Astrocyte (in vitro differentiated cells and primary cell): Measurements from ENCODE around the gene ANKLE1. TPM values are rescaled to one million over a fixed set of nuclear protein-coding genes. Genes with fewer than 3 reads are reported as not detected.

Experiments
- DNase-seq: peaks from one replicate; pipeline ENCODE4 v3.0.0-alpha.2; 2010; ENCODE audit warnings: low read depth
- FAIRE-seq: peaks from 2 replicates; lab custom pipeline; 2011; peaks lifted over from hg19 to GRCh38; lab: Jason Lieb, UNC
- H2AFZ ChIP-seq: 2 replicates; pipeline ENCODE4 v1.6.0; 2012; ENCODE audit warnings: low read depth, low read length, inconsistent platforms
- H3K27ac ChIP-seq: 2 replicates; pipeline ENCODE4 v1.5.1; 2011; ENCODE audit warnings: low read depth, low read length, inconsistent platforms
- H3K27me3 ChIP-seq: 2 replicates; pipeline ENCODE4 v1.6.0; 2011; ENCODE audit warnings: low read length, inconsistent platforms; ENCODE audit not compliant: insufficient read depth
- H3K36me3 ChIP-seq: 2 replicates; pipeline ENCODE4 v1.5.1; 2011; ENCODE audit warnings: low read length, inconsistent platforms; ENCODE audit not compliant: insufficient read depth
- H3K4me1 ChIP-seq: 2 replicates; pipeline ENCODE4 v1.5.1; 2011; ENCODE audit warnings: low read length, inconsistent platforms; ENCODE audit not compliant: insufficient read depth
- H3K4me2 ChIP-seq: 2 replicates; pipeline ENCODE4 v1.6.0; 2012; ENCODE audit warnings: low read length, inconsistent platforms
- H3K4me3 ChIP-seq: 2 replicates; pipeline ENCODE4 v1.5.1; 2011; ENCODE audit warnings: low read depth, mild to moderate bottlenecking, low read length, inconsistent platforms; ENCODE audit not compliant: insufficient read depth
- H3K79me2 ChIP-seq: 2 replicates; pipeline ENCODE4 v1.6.0; 2012; ENCODE audit warnings: mild to moderate bottlenecking, low read length, inconsistent platforms; ENCODE audit not compliant: insufficient read depth
- H3K9ac ChIP-seq: 2 replicates; pipeline ENCODE4 v1.6.0; 2012; ENCODE audit warnings: mild to moderate bottlenecking, low read length, inconsistent platforms
- H3K9me3 ChIP-seq: 2 replicates; pipeline ENCODE4 v1.5.1; 2012; ENCODE audit warnings: low read depth, mild to moderate bottlenecking, low read length, inconsistent platforms; ENCODE audit not compliant: insufficient read depth
- H4K20me1 ChIP-seq: 2 replicates; pipeline ENCODE4 v1.6.0; 2012; ENCODE audit warnings: low read length, inconsistent platforms; ENCODE audit not compliant: insufficient read depth
- H3K27ac Mint-ChIP-seq: one replicate; pipeline ENCODE4 v1.8.0; 2021; ENCODE audit warnings: mild to moderate bottlenecking, mixed read lengths; ENCODE audit not compliant: unreplicated experiment
- H3K27me3 Mint-ChIP-seq: one replicate; pipeline ENCODE4 v1.8.0; 2021; ENCODE audit warnings: low read depth, mixed read lengths; ENCODE audit not compliant: unreplicated experiment
- H3K36me3 Mint-ChIP-seq: one replicate; pipeline ENCODE4 v1.8.0; 2021; ENCODE audit warnings: low read depth, mixed read lengths; ENCODE audit not compliant: unreplicated experiment
- H3K4me1 Mint-ChIP-seq: one replicate; pipeline ENCODE4 v1.8.0; 2021; ENCODE audit warnings: low read depth, mixed read lengths; ENCODE audit not compliant: unreplicated experiment
- H3K4me3 Mint-ChIP-seq: one replicate; pipeline ENCODE4 v1.8.0; 2021; ENCODE audit warnings: mild to moderate bottlenecking, moderate library complexity, mixed read lengths; ENCODE audit not compliant: unreplicated experiment
- H3K9me3 Mint-ChIP-seq: one replicate; pipeline ENCODE4 v1.8.0; 2021; ENCODE audit warnings: mild to moderate bottlenecking, mixed read lengths; ENCODE audit not compliant: unreplicated experiment
- CTCF ChIP-seq: IDR thresholded peaks from 2 replicates; pipeline ENCODE4 v1.5.1; 2011; ENCODE audit warnings: low read depth, mild to moderate bottlenecking, inconsistent platforms, low read length, moderate library complexity; ENCODE audit not compliant: insufficient read depth
- EZH2 ChIP-seq: IDR thresholded peaks from 2 replicates; pipeline ENCODE4 v1.6.1; 2012; ENCODE audit warnings: mild to moderate bottlenecking, low read length, inconsistent platforms; ENCODE audit not compliant: insufficient read depth
- total RNA-seq: library from RNA; stranded (reverse); gene quantifications from 2 replicates; pipeline ENCODE4 v1.2.1, GENCODE V29; 2021

ANKLE1 gene
- total RNA-seq, 1 donor from 2014 or later: 1.8 TPM

- H3K4me3 ChIP-seq: no peak overlapping the region
- TF ChIP-seq EZH2: no peak
- no peak for TF ChIP-seq CTCF
- no peak overlapping the region for H3K27ac Mint-ChIP-seq
- no peaks in the 10 kb centered on the region for H3K27me3 ChIP-seq
- peaks cover 7% of the 10 kb centered on the region for H3K36me3 Mint-ChIP-seq
- H3K4me1 ChIP-seq: peaks cover 11% of the 10 kb centered on the region
- no peaks in the 10 kb centered on the region for H3K27me3 Mint-ChIP-seq
- no peaks in the 10 kb centered on the region for H3K36me3 ChIP-seq
- no peak overlapping the region for H3K9ac ChIP-seq
- peak; percentile 25 for DNase-seq
- no peak for FAIRE-seq
- H3K4me1 Mint-ChIP-seq: peaks cover 3% of the 10 kb centered on the region
- peak overlapping the region; percentile 78 for H3K4me3 Mint-ChIP-seq
- peaks cover 2% of the 10 kb centered on the region for H4K20me1 ChIP-seq
- peaks cover 3% of the 10 kb centered on the region for H3K79me2 ChIP-seq
- no peak overlapping the region for H3K4me2 ChIP-seq
- no peaks in the 10 kb centered on the region for H3K9me3 ChIP-seq
- H2AFZ ChIP-seq: no peak overlapping the region
- no peak overlapping the region for H3K27ac ChIP-seq
- no peaks in the 10 kb centered on the region for H3K9me3 Mint-ChIP-seq
These were observed 51.2 kb downstream of the ANKLE1 start for GRCh38 chr19:17332677-17333581.

- H3K4me2 ChIP-seq: peak overlapping the region; percentile 93
- FAIRE-seq: no peak
These were observed 52.1 kb downstream of the ANKLE1 start for GRCh38 chr19:17333611-17334413.

More at GRCh38 chr19:17333611-17334413, 52.1 kb downstream of the ANKLE1 start:
- H3K27ac Mint-ChIP-seq: peak overlapping the region; percentile 80
- no peaks in the 10 kb centered on the region for H3K36me3 ChIP-seq
- H3K27ac ChIP-seq: peak overlapping the region; percentile 46
- no peak for TF ChIP-seq CTCF
- TF ChIP-seq EZH2: no peak
- peak overlapping the region; percentile 78 for H3K4me3 ChIP-seq
- H3K4me1 Mint-ChIP-seq: peaks cover 3% of the 10 kb centered on the region
- peak overlapping the region; percentile 94 for H2AFZ ChIP-seq
- DNase-seq: peak; percentile 75
- peaks cover 19% of the 10 kb centered on the region for H3K4me1 ChIP-seq
- peak overlapping the region; percentile 80 for H3K9ac ChIP-seq
- H3K4me3 Mint-ChIP-seq: peak overlapping the region; percentile 88
- H3K36me3 Mint-ChIP-seq: peaks cover 7% of the 10 kb centered on the region
- H4K20me1 ChIP-seq: peaks cover 2% of the 10 kb centered on the region
- H3K27me3 Mint-ChIP-seq: no peaks in the 10 kb centered on the region
- H3K9me3 Mint-ChIP-seq: no peaks in the 10 kb centered on the region
- H3K27me3 ChIP-seq: no peaks in the 10 kb centered on the region
- no peaks in the 10 kb centered on the region for H3K9me3 ChIP-seq
- H3K79me2 ChIP-seq: peaks cover 12% of the 10 kb centered on the region
